Measurements from ENCODE around the gene RNF7. TPM values are rescaled to one million over a fixed set of nuclear protein-coding genes. Genes with fewer than 3 reads are reported as not detected.
"Not testable (repeated sequence)": the region's sequence is repeated elsewhere in the genome, so short reads cannot be mapped to it uniquely, and the experiment has no call there.

RNF7 gene
- total and polyA plus RNA-seq, 2 donors (not counting 3 experiments of a cell fraction or from before 2014, with no cell fraction given): 120 to 136 TPM

DNA sequence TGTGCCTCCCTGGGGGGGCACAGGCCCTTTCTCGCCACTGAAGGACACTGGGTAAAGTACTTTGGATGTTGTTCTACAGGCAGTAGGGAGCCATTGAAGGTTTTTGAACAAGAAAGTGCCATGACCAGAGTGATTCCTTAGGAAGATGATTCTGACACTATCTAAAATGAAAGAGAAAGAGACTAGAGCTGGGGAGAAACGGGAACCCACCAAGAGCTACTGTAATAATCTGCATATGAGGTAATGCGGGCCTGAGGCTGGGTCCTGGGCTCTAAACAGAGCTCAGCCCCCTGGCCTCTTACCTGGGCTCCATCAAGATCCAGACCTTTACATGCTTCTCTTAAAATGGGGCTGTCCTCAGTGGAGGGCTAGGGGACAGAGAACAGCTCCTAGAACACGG, 50.1 kb downstream of the RNF7 start:
- Histone ChIP-seq H3K9ac (replicated peaks; ENCODE audit: extremely low read depth, insufficient read depth, low read length) (no peak overlapping the region), H3K4me3 (replicated peaks in 1 of 3; ENCODE audit: insufficient read depth in 1 of 3, low read depth in 1 of 3, low read length in 3 of 3) (no peak overlapping the region), H3K79me2 (ENCODE audit: control insufficient read depth, insufficient read depth, low read length) (no peaks in the 10 kb centered on the region), H3K27ac (ENCODE audit: insufficient read depth, low read depth, low read length) (no peak overlapping the region), H3K4me2 (ENCODE audit: insufficient read depth, low read length) (no peak overlapping the region), H3K9me1 (replicated peaks; ENCODE audit: control insufficient read depth, extremely low read depth, insufficient read depth, low read length) (no peaks in the 10 kb centered on the region), H3K36me3 (ENCODE audit: control insufficient read depth in 2 of 2, extremely low read depth in 1 of 2, insufficient read depth in 2 of 2, low read length in 2 of 2) (no peaks in the 10 kb centered on the region), H3K27me3 (ENCODE audit: control insufficient read depth in 2 of 2, insufficient read depth in 2 of 2, low read length in 2 of 2) (peaks cover 0 to 2% of the 10 kb centered on the region in 2 experiments), H3K4me1 (ENCODE audit: control insufficient read depth, extremely low read depth, insufficient read depth, low read length) (no peaks in the 10 kb centered on the region), H3K9me3 (replicated peaks; ENCODE audit: control insufficient read depth, insufficient read depth, low read length) (no peaks in the 10 kb centered on the region), H4K20me1 (replicated peaks; ENCODE audit: control insufficient read depth, extremely low read depth, insufficient read depth, low read length) (no peaks in the 10 kb centered on the region), H2AFZ (ENCODE audit: low read depth, low read length) (no peak overlapping the region)
- POLR2A ChIA-PET: no interaction called here
- no TSS peak for BruUV-seq (replicated peaks)
- DNase-seq (ENCODE audit: low read depth, low spot score): no peak
- TF ChIP-seq, protein P1, sequence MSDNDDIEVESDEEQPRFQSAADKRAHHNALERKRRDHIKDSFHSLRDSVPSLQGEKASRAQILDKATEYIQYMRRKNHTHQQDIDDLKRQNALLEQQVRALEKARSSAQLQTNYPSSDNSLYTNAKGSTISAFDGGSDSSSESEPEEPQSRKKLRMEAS (IDR thresholded peaks at IDR 0.05; ENCODE audit: insufficient read depth, insufficient read length): no peak
- TF ChIP-seq, protein P2, sequence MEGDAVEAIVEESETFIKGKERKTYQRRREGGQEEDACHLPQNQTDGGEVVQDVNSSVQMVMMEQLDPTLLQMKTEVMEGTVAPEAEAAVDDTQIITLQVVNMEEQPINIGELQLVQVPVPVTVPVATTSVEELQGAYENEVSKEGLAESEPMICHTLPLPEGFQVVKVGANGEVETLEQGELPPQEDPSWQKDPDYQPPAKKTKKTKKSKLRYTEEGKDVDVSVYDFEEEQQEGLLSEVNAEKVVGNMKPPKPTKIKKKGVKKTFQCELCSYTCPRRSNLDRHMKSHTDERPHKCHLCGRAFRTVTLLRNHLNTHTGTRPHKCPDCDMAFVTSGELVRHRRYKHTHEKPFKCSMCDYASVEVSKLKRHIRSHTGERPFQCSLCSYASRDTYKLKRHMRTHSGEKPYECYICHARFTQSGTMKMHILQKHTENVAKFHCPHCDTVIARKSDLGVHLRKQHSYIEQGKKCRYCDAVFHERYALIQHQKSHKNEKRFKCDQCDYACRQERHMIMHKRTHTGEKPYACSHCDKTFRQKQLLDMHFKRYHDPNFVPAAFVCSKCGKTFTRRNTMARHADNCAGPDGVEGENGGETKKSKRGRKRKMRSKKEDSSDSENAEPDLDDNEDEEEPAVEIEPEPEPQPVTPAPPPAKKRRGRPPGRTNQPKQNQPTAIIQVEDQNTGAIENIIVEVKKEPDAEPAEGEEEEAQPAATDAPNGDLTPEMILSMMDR (IDR thresholded peaks at IDR 0.05; ENCODE audit: extremely low read depth in 1 of 2, insufficient read depth in 1 of 2, low read depth in 1 of 2, low read length in 2 of 2): no peak
- TF ChIP-seq MYC (IDR thresholded peaks at IDR 0.05; ENCODE audit: low read depth, low read length) (no peak), JUN (IDR thresholded peaks at IDR 0.05; ENCODE audit: borderline replicate concordance, insufficient read depth, insufficient read length, low read depth) (no peak), POLR2AphosphoS5 (IDR thresholded peaks at IDR 0.05; ENCODE audit: insufficient read depth, low read depth, low read length) (no peak), POLR2A (IDR thresholded peaks at IDR 0.05; ENCODE audit: low read depth, low read length) (no peak), FOS (IDR thresholded peaks at IDR 0.05; ENCODE audit: borderline replicate concordance, insufficient read depth, low read length) (no peak), GATA2 (IDR thresholded peaks at IDR 0.05; ENCODE audit: insufficient read depth, insufficient read length, low read depth, low read length) (no peak), EZH2 (IDR thresholded peaks at IDR 0.05; ENCODE audit: borderline replicate concordance, low read depth, low read length, severe bottlenecking) (no peak)
- intact Hi-C loops (cut with micrococcal nuclease) (no loop called here), dilution Hi-C loops (cut with MboI; ENCODE audit: extremely low pct_ligation_motif_present, low sequenced_read_pairs) (no loop called here)
- no peak for FAIRE-seq
- CTCF ChIA-PET: interaction anchor here (0.9 to 1.9 kb wide), 4 partner anchors 9 to 87 kb away, joined by 3 to 6 read pairs (median 5); no protein-coding TSS in a partner anchor

DNA sequence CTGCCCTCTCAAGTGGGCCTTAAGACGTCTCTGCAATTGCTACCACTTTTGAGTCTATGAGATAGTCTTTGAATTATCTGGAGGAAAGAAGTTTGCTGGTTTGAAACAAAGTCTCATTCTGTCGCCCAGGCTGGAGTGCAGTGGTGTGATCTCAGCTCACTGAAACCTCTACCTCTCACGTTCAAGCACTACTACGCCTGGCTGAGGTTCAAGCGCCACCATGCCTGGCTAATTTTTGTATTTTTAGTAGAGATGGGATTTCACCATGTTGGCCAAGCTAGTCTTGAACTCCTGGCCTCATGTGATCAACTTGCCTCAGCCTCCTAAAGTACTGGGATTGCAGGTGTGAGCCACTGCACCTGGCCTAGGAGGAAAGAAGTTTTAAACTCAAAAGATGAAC, 50.7 kb downstream of the RNF7 start:
- H3K79me2 ChIP-seq (ENCODE audit: control insufficient read depth, insufficient read depth, low read length); H2AFZ ChIP-seq (ENCODE audit: low read depth, low read length); H3K4me1 ChIP-seq (ENCODE audit: control insufficient read depth, extremely low read depth, insufficient read depth, low read length); POLR2A ChIA-PET; BruUV-seq (replicated peaks); H3K36me3 ChIP-seq (ENCODE audit: control insufficient read depth in 2 of 2, extremely low read depth in 1 of 2, insufficient read depth in 2 of 2, low read length in 2 of 2); intact Hi-C loops (cut with micrococcal nuclease); DNase-seq (ENCODE audit: low read depth, low spot score); H3K27ac ChIP-seq (ENCODE audit: insufficient read depth, low read depth, low read length); H3K27me3 ChIP-seq (ENCODE audit: control insufficient read depth in 2 of 2, insufficient read depth in 2 of 2, low read length in 2 of 2); H4K20me1 ChIP-seq (replicated peaks; ENCODE audit: control insufficient read depth, extremely low read depth, insufficient read depth, low read length); FAIRE-seq; H3K9ac ChIP-seq (replicated peaks; ENCODE audit: extremely low read depth, insufficient read depth, low read length); H3K4me2 ChIP-seq (ENCODE audit: insufficient read depth, low read length); dilution Hi-C loops (cut with MboI; ENCODE audit: extremely low pct_ligation_motif_present, low sequenced_read_pairs); H3K4me3 ChIP-seq (replicated peaks in 1 of 3; ENCODE audit: insufficient read depth in 1 of 3, low read depth in 1 of 3, low read length in 3 of 3); H3K9me3 ChIP-seq (replicated peaks; ENCODE audit: control insufficient read depth, insufficient read depth, low read length); H3K9me1 ChIP-seq (replicated peaks; ENCODE audit: control insufficient read depth, extremely low read depth, insufficient read depth, low read length): not testable (repeated sequence)
- CTCF ChIA-PET: interaction anchor here (0.6 to 1.9 kb wide), 5 partner anchors 8 to 86 kb away, joined by 3 to 6 read pairs (median 5); no protein-coding TSS in a partner anchor
